GM19328 (cell line): ENCODE measurements around the gene EGFL7.

Source experiments
- ATAC-seq: cut with Tn5 transposase; IDR thresholded peaks from one replicate; pipeline ENCODE4 v1.9.1; 2021; ENCODE audit warnings: mild to moderate bottlenecking, moderate library complexity; ENCODE audit not compliant: unreplicated experiment

Gene EGFL7

DNA sequence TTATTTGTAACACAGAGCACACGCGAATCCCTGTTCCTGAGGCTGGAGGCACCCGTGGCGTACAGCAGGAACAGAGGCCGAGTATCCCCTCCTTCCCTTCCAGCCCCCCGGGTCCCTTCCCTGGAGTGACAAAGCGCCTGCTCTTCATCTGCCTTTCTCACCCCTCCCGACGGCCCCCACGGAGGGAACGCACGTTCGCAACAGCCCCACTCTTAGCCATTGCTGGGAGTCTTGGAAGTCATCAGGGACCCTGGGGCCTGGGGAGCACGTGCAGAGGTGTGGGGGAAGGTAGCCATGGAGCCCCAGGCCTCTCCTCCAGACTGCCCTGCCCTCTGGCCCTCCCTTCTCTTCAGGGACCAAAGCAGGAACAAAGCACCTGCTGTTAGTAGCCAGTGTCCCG lies 22.1 kb downstream of the EGFL7 start:
- no peak for ATAC-seq

GRCh38 chr9:136685216-136685615 lies 22.5 kb downstream of the EGFL7 start:
- ATAC-seq = no peak

DNA sequence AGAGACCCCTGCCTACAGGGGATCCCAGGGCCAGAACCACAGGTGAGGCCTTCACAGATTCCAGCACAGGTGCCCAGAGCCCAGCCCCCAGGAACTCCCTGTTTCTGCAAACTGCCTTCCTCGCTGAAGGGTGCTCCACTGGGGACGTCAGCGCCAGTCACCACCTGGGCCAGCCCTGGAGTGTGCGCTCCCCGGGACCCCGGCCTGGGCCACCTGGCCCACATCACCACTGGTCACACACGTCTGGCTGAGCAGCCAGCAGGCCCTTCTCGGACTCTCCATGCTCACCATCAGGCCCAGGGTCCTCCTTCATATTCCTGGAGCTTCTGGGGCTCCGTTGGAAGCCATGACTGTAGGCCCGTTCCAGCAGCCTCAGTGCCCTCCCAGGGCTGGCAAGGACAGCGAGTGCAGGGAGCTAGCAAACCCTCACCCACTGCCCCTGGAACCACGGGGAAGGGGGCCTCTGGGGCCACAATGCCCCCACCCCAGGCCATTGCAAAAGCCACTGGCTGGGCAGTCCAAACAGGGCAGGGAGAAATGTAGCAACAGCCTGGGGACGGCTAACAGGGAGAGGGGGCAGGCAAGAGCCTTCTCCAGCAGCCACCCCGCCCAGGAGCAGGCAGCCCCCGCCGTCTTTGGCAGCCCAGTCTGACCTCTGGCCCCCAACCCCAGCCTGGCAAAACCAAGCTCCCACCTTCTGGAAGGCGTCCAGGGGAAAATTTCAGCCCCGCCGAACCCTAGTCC lies 23.2 kb downstream of the EGFL7 start:
- ATAC-seq = no peak

GRCh38 chr9:136686534-136686793 lies 23.7 kb downstream of the EGFL7 start:
- no peak for ATAC-seq

DNA sequence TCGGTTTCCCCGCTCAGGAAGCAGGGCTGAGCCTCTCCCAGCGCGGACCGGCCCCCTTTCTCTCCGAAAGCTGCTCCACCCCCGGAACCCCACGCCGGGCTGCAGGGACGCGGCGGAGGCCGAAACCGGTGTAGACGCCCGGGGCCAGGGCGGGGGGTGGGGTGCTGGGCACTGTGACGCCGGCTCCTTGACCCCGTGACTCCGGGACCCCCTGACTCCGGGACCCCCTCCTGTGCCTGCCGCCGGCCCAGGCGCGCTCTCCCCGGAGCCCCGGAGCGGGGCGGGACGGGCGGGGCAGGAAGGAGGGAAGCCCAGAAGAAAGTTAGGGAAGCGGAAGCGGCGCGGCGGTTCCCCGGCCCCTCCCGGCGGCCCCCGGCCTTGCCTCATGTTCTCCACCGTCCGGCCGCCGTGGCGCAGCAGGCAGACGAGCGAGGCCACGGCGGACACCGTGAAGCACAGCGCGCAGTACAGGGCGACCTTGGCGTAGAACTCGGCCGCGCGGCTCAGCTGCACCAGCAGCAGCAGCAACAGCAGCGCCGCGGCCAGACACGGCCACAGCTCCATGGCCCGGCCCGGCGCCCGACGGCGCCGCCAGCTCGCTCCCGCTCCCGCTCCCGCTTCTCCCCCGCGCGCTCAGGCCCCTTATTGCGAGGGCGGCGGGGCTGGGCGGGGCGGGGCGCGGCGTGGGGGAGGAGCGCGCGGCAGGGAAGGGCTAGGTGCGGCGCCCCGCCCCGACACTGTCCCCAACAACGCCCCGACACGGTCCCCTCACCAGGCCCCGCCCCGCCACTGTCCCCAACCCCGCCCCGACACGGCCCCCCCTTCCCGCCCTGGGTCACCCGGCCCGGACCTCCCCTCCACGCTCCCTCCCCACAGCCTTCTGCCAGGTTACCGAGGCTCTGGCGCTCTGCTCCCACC lies 24.3 kb downstream of the EGFL7 start, which contains the start of gene AGPAT2:
Gene AGPAT2 (minus strand): TSS at position 664 of the 918 bp plus-strand sequence. CDS start 100 bp downstream, at position 564.
- ATAC-seq = peak; percentile 65

DNA sequence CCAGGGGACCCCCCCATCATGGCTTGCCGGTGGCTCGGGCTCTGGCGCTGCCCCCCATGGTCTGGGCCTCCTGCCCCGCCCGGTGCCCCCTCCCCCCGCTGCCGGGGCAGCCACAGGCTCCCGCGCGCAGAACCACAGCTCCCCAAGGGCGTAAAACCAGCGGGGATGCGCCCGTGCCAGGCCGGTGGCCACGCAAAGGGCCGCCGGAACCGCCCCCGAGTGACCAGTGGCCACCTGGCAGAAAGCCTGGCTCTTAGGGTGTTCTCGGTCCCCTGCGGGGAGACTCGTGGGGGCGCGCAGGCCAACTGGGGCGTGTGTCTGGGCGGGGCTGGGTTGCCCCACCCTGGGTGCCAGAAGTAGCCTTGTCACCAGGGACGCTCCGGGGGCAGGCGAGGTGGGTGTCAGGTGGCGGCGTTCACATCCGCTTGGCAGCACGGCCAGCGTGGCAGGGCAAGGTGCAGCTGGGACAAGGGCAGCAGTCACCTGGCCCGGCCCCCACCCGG lies 25.1 kb downstream of the EGFL7 start:
- no peak for ATAC-seq

- no peak for ATAC-seq
These were observed 25.8 kb downstream of the EGFL7 start for GRCh38 chr9:136688274-136689107.

DNA sequence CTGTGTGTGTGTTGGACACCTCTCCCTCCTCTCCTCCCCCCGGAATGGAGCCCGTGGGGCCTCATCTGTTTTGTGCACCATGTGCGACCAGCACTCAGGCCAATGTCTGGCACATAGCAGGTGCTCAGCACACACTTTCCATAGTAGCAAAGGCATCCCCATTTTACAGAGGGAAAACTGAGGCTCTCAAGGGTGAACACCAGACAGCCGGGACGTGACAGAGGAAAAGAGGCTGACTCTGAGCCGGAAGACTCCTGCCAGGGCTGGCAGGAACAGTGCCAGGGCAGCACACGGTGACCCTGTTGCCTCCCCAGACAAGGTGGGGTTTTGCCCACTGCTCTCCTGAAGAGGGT lies 26.4 kb downstream of the EGFL7 start:
- no peak for ATAC-seq

GRCh38 chr9:136690104-136690805 lies 27.5 kb downstream of the EGFL7 start:
- ATAC-seq = no peak

DNA sequence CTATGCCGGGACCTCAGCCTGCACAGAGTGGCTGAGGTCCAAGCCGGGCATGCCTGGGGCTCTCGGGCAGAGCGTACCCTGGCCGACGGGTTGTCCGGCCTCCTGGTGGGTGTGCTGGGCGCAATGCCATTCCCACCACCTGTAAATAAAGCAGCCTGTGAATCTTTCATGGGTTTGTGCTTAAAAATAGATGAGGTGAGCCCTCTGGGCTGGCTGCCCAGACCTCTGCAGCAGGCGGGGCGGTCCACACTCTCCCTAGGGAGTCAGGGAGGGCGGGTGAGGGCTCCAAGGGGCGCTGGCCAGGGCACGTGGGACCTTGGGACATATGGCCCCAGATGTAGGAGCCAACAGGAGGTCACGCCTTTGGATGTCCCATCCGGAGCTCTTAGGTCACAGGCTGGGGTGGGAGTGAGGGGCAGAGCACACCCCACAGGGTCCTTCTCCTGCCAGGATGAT lies 28.1 kb downstream of the EGFL7 start:
- no peak for ATAC-seq

- ATAC-seq = no peak
These were observed 28.8 kb downstream of the EGFL7 start for GRCh38 chr9:136691316-136692184.

DNA sequence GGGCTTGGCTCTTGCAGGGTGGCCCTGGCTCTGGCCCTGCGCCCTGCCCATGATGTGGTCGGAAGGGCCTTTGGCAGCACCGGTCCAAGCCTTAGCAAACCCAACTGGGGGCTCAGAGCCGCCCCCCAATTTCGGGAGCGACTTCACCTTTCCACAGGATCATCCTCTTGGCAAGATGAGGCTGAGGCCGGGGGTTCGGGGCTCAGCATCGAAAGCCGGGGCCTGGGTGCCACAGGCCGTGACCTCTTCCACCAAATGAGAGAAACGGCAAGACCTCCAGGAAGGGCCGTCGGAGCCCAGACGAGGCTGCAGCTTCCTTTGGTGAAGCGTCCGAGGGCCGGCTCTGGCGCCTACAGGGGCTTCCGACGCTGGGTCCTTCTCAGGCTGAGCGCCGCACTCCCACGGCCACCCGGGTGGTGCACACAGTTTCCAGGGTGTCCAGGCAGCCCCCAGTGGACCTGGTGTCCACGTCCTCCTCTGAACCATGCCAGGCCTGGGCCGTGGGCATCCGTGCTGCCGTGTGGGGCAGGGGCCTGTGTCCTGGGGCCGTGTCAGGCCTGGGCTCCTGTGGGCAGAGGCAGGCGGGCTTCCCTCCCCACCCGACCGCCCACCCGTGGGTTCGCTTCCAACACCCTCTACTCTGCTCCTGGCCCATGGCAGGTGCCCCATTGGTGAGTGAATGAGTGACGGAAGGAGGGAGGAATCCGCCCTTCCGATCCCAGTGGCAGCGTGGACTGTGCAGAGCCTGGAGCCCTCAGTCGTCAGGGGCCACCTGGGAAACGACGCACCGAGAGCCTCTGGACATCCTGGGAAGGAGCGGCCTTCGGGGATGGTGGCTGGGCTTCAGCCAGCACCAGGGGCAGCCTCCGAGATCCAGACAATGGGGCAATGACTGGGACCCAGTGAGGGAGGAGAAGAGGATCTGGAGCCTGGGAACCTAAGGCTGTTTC lies 29.7 kb downstream of the EGFL7 start:
- no peak for ATAC-seq

DNA sequence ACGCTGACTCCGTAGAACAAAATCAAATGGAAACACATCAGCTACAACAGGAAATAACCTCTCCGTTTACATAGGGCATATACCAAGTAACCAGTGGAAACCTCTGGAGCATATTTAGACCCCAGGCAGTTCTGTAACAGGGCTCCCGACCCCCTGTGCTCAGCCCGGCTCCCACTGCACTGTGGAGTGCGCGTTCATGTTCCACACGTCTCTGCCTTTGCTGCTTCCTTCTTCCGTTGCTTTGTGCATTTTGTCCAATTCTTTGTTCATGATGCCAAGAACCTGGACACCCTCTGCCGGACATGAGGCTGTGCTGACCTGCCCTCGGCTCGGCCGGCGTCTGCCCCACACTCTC lies 30.4 kb downstream of the EGFL7 start:
- no peak for ATAC-seq

DNA sequence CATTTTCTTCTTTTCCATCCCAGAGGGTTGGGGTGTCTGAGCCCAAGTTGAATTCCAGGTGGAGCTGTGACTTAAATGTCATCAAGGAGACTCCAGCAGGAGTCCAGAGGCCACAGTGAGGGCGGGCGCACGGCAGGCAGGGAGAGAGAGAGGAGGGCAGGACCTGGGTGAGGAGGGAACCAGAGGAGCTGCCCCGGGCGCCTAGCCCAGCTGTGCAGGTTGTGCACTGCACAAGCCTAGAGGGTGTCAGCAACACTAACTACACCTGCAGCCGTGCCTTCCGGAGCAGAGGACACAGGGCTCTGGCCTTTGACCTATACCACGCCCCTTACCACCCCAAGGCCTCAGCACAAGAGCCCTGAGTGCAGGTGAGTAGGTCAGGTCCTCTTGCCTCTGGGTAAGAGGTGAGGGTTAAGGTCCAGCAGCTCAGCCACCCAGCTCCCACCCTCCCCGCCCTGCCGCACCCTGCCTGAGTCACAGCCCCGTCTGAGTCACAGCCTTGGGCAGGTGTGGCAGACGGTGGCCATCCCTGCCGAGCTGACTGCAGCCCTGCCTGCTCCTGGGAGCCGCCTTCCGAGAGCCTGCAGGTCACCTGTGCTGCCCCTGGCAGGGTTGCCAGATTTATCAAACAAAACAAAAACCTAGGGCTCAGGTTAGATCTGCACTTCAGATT lies 30.9 kb downstream of the EGFL7 start:
- ATAC-seq = no peak

- no peak for ATAC-seq
These were observed 31.6 kb downstream of the EGFL7 start for GRCh38 chr9:136694163-136694871.

DNA sequence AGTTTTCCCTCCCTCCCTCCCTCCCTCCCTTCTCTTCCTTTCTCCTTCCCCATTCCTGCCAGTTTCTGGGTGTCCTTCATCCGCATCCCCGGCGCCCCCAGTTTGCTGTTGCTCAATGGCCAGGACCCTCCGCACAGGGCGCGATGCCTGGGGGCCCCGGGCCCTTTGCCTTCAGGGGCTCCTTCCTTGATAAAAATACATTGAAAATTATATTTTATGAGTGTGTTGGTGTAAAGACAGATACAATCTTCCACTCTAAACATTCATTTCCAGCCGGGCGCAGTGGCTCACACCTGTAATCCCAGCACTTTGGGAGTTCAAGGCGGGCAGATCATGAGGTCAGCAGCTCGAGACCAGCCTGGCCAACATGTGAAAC lies 32.1 kb downstream of the EGFL7 start:
- ATAC-seq = no peak

DNA sequence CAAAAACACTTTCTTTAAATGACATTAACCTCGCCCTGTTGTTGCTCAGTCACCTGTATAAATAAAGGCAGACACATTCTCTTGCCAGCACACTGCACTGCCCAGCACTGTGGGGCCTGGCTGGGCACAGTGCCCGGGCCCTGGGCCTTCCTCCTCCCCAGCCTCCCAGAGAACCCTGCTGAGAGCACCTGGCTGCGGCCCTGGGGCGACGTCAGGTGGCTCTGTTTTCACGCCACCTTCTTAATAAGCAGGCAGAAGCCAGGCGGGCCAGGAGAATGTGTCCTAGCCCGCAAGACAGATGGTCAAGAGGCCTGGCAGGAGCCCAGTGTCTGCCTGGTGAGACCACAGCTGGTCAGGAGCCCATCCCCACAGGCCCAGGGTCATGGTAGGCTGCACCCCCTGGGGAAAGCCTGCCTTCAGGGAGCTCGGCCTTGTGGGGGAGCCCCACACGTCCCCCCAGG lies 32.7 kb downstream of the EGFL7 start:
- no peak for ATAC-seq
